Ascending aorta (tissue), 2 donors: Measurements from ENCODE around the gene SUSD3. TPM values are rescaled to one million over a fixed set of nuclear protein-coding genes. Genes with fewer than 3 reads are reported as not detected.

Experiments used
- DNase-seq, 2 donors: peaks; one replicate each; pipeline ENCODE4 v3.0.0-alpha.2; 2019; ENCODE audit warnings: low spot score in 2 of 2
- H3K27ac ChIP-seq, 2 donors: fragments of 200-600 bp; sonication (generic); one replicate each; pipeline ENCODE4 v1.5.1; 2016 to 2017; ENCODE audit warnings: mild to moderate bottlenecking in 1 of 2
- H3K27me3 ChIP-seq: fragments of 200-600 bp; sonication (generic); one replicate; pipeline ENCODE4 v1.5.1; 2017
- H3K36me3 ChIP-seq, 2 donors: fragments of 200-600 bp; sonication (generic); one replicate each; pipeline ENCODE4 v1.5.1; 2016
- H3K4me1 ChIP-seq, 2 donors: fragments of 200-600 bp; sonication (generic); one replicate each; pipeline ENCODE4 v1.5.1; 2016 to 2017; ENCODE audit warnings: mild to moderate bottlenecking in 1 of 2
- H3K4me3 ChIP-seq, 2 donors: fragments of 200-600 bp; sonication (generic); one replicate each; pipeline ENCODE4 v1.5.1; 2016 to 2017; ENCODE audit warnings: mild to moderate bottlenecking in 1 of 2
- H3K9me3 ChIP-seq, 2 donors: fragments of 200-600 bp; sonication (generic); one replicate each; pipeline ENCODE4 v1.5.1; 2016
- CTCF ChIP-seq, 3 experiments: fragments of 200-600 bp in 2 of 3; fragments of 450-650 bp in 1 of 3; sonication (generic) in 2 of 3; IDR thresholded peaks; one replicate each; pipeline ENCODE4 v1.5.1; 2016 to 2019; ENCODE audit warnings: antibody characterized with exemption in 3 of 3, mild to moderate bottlenecking in 1 of 3, moderate library complexity in 1 of 3
- intact Hi-C: fragments of 100-400 bp; cut with DNase I; formaldehyde crosslinking; loops from one replicate; pipeline ENCODE4 v1.15.1; 2023
- total RNA-seq: library from RNA; depleted of rRNA; stranded (reverse); fragments of >200 nt; gene quantifications from one replicate; pipeline ENCODE4 v1.1.0, GENCODE V29; 2016

Gene SUSD3
- total RNA-seq, 1 donor from 2014 or later = not detected

GRCh38 chr9:93093877-93094657 is 35.6 kb downstream of the SUSD3 start:
- Histone ChIP-seq H3K9me3 (peaks cover 0 to 19% of the 10 kb centered on the region in 2 donors), H3K27ac (peak overlapping the region; percentile 88 to 97), H3K4me3 (no peak overlapping the region), H3K4me1 (peaks cover 15 to 25% of the 10 kb centered on the region in 2 donors), H3K27me3 (no peaks in the 10 kb centered on the region), H3K36me3 (no peaks in the 10 kb centered on the region)
- TF ChIP-seq CTCF (IDR thresholded peaks at IDR 0.05) = no peak
- intact Hi-C loops = loop anchor here (10.0 kb wide), 1 partner anchor 979 kb away; the partner anchor contains the start of gene SPTLC1
- DNase-seq = peak in 1 of 2 donors; percentile 63

- Histone ChIP-seq H3K27ac (peak overlapping the region; percentile 88 to 97), H3K9me3 (peaks cover 0 to 19% of the 10 kb centered on the region in 2 donors), H3K27me3 (no peaks in the 10 kb centered on the region), H3K4me1 (peaks cover 22 to 31% of the 10 kb centered on the region in 2 donors), H3K36me3 (no peaks in the 10 kb centered on the region), H3K4me3 (peak overlapping the region; percentile 56)
- DNase-seq = peak; percentile 47 to 79
- intact Hi-C loops = loop anchor here (1.0 to 10.0 kb wide), 6 partner anchors 36 to 980 kb away; partner anchors contain the start of genes FAM120A, FAM120AOS, NINJ1 and SPTLC1
- TF ChIP-seq CTCF (IDR thresholded peaks at IDR 0.05) = no peak
Observed at GRCh38 chr9:93094658-93095204, 36.2 kb downstream of the SUSD3 start.

- peaks cover 22 to 37% of the 10 kb centered on the region in 2 donors for H3K4me1 ChIP-seq
- peak overlapping the region; percentile 88 to 97 for H3K27ac ChIP-seq
- peak in 1 of 3 experiments; percentile 4 for TF ChIP-seq CTCF (IDR thresholded peaks at IDR 0.05)
- DNase-seq = peak; percentile 98 to 100
- no peaks in the 10 kb centered on the region for H3K36me3 ChIP-seq
- H3K4me3 ChIP-seq = peak overlapping the region; percentile 56 to 81
- intact Hi-C loops = loop anchor here (1.0 to 10.0 kb wide), 8 partner anchors 37 to 981 kb away; partner anchors contain the start of genes BICD2, FAM120A, FAM120AOS and NINJ1
- no peaks in the 10 kb centered on the region for H3K27me3 ChIP-seq
- peaks cover 0 to 17% of the 10 kb centered on the region in 2 donors for H3K9me3 ChIP-seq
Observed at GRCh38 chr9:93095205-93096130, 37.0 kb downstream of the SUSD3 start.

- no peak for TF ChIP-seq CTCF (IDR thresholded peaks at IDR 0.05)
- Histone ChIP-seq H3K4me3 (peak within 1 kb of the TSS; percentile 81 to 96), H3K9me3 (peaks cover 0 to 9% of the 10 kb centered on the region in 2 donors), H3K27me3 (no peaks in the 10 kb centered on the region), H3K36me3 (no peaks in the 10 kb centered on the region), H3K27ac (peak within 1 kb of the TSS; percentile 97), H3K4me1 (peaks cover 22 to 37% of the 10 kb centered on the region in 2 donors)
- DNase-seq = peak; percentile 43 to 82
- intact Hi-C loops = loop anchor here (1.0 to 10.0 kb wide), 6 partner anchors 44 to 981 kb away; partner anchors contain the start of genes BICD2, FAM120A, FAM120AOS and SPTLC1
Observed at GRCh38 chr9:93096131-93096802, 37.8 kb downstream of the SUSD3 start, which contains the start of gene CARD19. TSS of gene CARD19 (plus strand) at chr9:93096217. CDS start at chr9:93096346, 129 bp downstream.
